ENCODE data around the gene TOP3B.
A peak's percentile ranks its signal among the peaks of the same experiment; 100 is the strongest.
"Not testable (repeated sequence)": the region's sequence is repeated elsewhere in the genome, so short reads cannot be mapped to it uniquely, and the experiment has no call there.

Gene TOP3B

GRCh38 chr22:21947040-21948014 lies 35.3 kb downstream of the TOP3B start:
- Histone ChIP-seq H3K27ac (ENCODE audit: low read depth, low read length) (peak overlapping the region; percentile 12; the same call in 1 of the 2 replicates), H3K9me3 (ENCODE audit: insufficient read depth, low read depth, low read length) (no peaks in the 10 kb centered on the region), H3K27me3 (ENCODE audit: insufficient read depth, low read length) (peaks cover 6% of the 10 kb centered on the region), H3K4me3 (ENCODE audit: low read length) (no peak overlapping the region), H3K9ac (ENCODE audit: low read depth, low read length) (peak overlapping the region; percentile 38; the same call in 1 of the 2 replicates), H3K4me1 (ENCODE audit: insufficient read depth, low read length) (peaks cover 15% of the 10 kb centered on the region), H3K36me3 (ENCODE audit: insufficient read depth, low read length) (peaks cover 12% of the 10 kb centered on the region)
- WGBS, result 73% methylated on average over 14 of the region's 16 CpGs

DNA sequence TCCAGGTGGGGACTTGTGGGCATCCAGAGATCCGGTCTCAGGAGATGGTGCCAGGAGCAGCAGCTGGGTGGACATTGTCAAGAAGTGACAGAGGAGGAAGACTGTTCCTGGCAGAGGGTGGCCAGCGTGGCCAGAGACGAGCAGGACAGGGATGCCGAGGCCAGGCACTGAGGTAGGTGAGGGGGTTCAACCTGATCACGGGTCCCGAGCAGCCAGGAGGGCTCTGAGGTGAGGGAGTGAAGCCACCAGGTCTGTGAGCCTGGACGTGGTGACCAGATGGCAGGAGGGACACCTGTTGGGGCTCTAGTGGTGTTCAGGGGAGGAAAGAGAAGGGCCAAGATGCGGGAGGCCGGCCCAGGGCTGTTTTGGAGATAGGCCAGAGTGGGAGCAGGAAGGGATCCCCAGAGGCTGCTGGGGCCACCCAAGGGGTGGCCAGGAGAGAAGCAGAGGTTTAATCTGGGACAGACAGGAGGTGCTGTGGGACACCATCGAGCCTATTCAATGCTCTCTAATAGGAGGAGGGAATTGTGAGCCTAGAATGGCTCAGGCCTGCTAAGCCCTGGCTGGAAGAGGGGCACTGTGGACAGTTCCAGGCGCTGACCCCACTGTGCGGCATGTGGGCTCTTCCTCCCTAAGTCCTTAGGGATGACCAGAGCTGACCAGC lies 36.2 kb downstream of the TOP3B start:
- Histone ChIP-seq H3K4me1 (ENCODE audit: insufficient read depth, low read length) (peaks cover 12% of the 10 kb centered on the region), H3K9ac (ENCODE audit: low read depth, low read length) (no peak overlapping the region)
- 92% methylated on average over 12 of the region's 12 CpGs for WGBS

GRCh38 chr22:21945453-21946261 lies 36.9 kb downstream of the TOP3B start:
- WGBS, result 95% methylated on average over 13 of the region's 13 CpGs
- H3K27ac ChIP-seq (ENCODE audit: low read depth, low read length), result no peak overlapping the region
- peaks cover 12% of the 10 kb centered on the region for H3K4me1 ChIP-seq (ENCODE audit: insufficient read depth, low read length)
- H3K4me3 ChIP-seq (ENCODE audit: low read length), result no peak overlapping the region
- H3K36me3 ChIP-seq (ENCODE audit: insufficient read depth, low read length), result peaks cover 12% of the 10 kb centered on the region
- no peaks in the 10 kb centered on the region for H3K9me3 ChIP-seq (ENCODE audit: insufficient read depth, low read depth, low read length)
- no peaks in the 10 kb centered on the region; the same call in 1 of the 2 replicates for H3K27me3 ChIP-seq (ENCODE audit: insufficient read depth, low read length)
- no peak overlapping the region for H3K9ac ChIP-seq (ENCODE audit: low read depth, low read length)

More for the DNA sequence above, 36.2 kb downstream of the TOP3B start:
- H3K27ac ChIP-seq (ENCODE audit: low read depth, low read length), result no peak overlapping the region
- no peak overlapping the region for H3K4me3 ChIP-seq (ENCODE audit: low read length)
- peaks cover under 1% of the 10 kb centered on the region for H3K27me3 ChIP-seq (ENCODE audit: insufficient read depth, low read length)
- H3K9me3 ChIP-seq (ENCODE audit: insufficient read depth, low read depth, low read length), result no peaks in the 10 kb centered on the region
- peaks cover 12% of the 10 kb centered on the region for H3K36me3 ChIP-seq (ENCODE audit: insufficient read depth, low read length)

GRCh38 chr22:21944871-21945270 lies 37.7 kb downstream of the TOP3B start:
- WGBS, result 96% methylated on average over 7 of the region's 7 CpGs
- Histone ChIP-seq H3K36me3 (ENCODE audit: insufficient read depth, low read length) (peaks cover 12% of the 10 kb centered on the region), H3K4me1 (ENCODE audit: insufficient read depth, low read length) (peaks cover 12% of the 10 kb centered on the region)

GRCh38 chr22:21943571-21944448 lies 38.8 kb downstream of the TOP3B start:
- peaks cover 12% of the 10 kb centered on the region for H3K4me1 ChIP-seq (ENCODE audit: insufficient read depth, low read length)
- H3K27ac ChIP-seq (ENCODE audit: low read depth, low read length), result no peak overlapping the region
- WGBS, result 91% methylated on average over 18 of the region's 18 CpGs

More at GRCh38 chr22:21944871-21945270, 37.7 kb downstream of the TOP3B start:
- Histone ChIP-seq H3K27me3 (ENCODE audit: insufficient read depth, low read length) (no peaks in the 10 kb centered on the region; the same call in 1 of the 2 replicates), H3K9ac (ENCODE audit: low read depth, low read length) (no peak overlapping the region), H3K4me3 (ENCODE audit: low read length) (no peak overlapping the region), H3K9me3 (ENCODE audit: insufficient read depth, low read depth, low read length) (no peaks in the 10 kb centered on the region), H3K27ac (ENCODE audit: low read depth, low read length) (no peak overlapping the region)

GRCh38 chr22:21942407-21943343 lies 39.9 kb downstream of the TOP3B start:
- Histone ChIP-seq H3K36me3 (ENCODE audit: insufficient read depth, low read length) (peaks cover 12% of the 10 kb centered on the region), H3K4me1 (ENCODE audit: insufficient read depth, low read length) (peaks cover 12% of the 10 kb centered on the region), H3K9me3 (ENCODE audit: insufficient read depth, low read depth, low read length) (no peaks in the 10 kb centered on the region), H3K9ac (ENCODE audit: low read depth, low read length) (no peak overlapping the region), H3K27ac (ENCODE audit: low read depth, low read length) (peak overlapping the region; percentile 37; the same call in 1 of the 2 replicates), H3K4me3 (ENCODE audit: low read length) (no peak overlapping the region), H3K27me3 (ENCODE audit: insufficient read depth, low read length) (no peaks in the 10 kb centered on the region)
- 85% methylated on average over 19 of the region's 19 CpGs for WGBS

More at GRCh38 chr22:21943571-21944448, 38.8 kb downstream of the TOP3B start:
- Histone ChIP-seq H3K27me3 (ENCODE audit: insufficient read depth, low read length) (no peaks in the 10 kb centered on the region), H3K9ac (ENCODE audit: low read depth, low read length) (no peak overlapping the region), H3K36me3 (ENCODE audit: insufficient read depth, low read length) (peaks cover 12% of the 10 kb centered on the region), H3K9me3 (ENCODE audit: insufficient read depth, low read depth, low read length) (no peaks in the 10 kb centered on the region), H3K4me3 (ENCODE audit: low read length) (no peak overlapping the region)

DNA sequence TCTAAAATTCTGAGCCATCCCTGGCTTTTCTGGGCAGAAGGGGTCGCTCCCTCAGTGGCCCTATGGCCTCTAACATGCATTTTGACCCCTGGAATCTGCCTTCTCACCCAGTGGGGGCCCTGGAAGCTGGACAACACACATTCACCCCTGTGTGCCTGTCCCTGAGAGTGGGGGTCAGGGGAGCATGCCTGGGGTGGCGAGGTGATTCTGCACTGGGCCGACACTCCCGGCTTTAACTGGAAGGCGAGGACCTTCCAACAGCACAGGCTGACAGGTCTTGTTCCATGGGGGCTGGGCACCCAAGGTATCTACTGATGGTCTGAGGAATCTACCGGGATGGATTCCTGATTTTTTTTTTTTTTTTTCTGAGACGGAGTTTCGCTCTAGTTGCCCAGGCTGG lies 40.7 kb downstream of the TOP3B start:
- Histone ChIP-seq H3K9me3 (ENCODE audit: insufficient read depth, low read depth, low read length) (no peaks in the 10 kb centered on the region), H3K27ac (ENCODE audit: low read depth, low read length) (no peak overlapping the region), H3K4me1 (ENCODE audit: insufficient read depth, low read length) (peaks cover 6% of the 10 kb centered on the region), H3K9ac (ENCODE audit: low read depth, low read length) (no peak overlapping the region), H3K4me3 (ENCODE audit: low read length) (no peak overlapping the region), H3K36me3 (ENCODE audit: insufficient read depth, low read length) (peaks cover 12% of the 10 kb centered on the region), H3K27me3 (ENCODE audit: insufficient read depth, low read length) (no peaks in the 10 kb centered on the region)
- WGBS, result 95% methylated on average over 8 of the region's 8 CpGs

GRCh38 chr22:21940521-21940920 lies 42.1 kb downstream of the TOP3B start:
- H3K9me3 ChIP-seq (ENCODE audit: insufficient read depth, low read depth, low read length), result no peaks in the 10 kb centered on the region
- H3K36me3 ChIP-seq (ENCODE audit: insufficient read depth, low read length), result peaks cover 19% of the 10 kb centered on the region
- H3K9ac ChIP-seq (ENCODE audit: low read depth, low read length), result no peak overlapping the region
- H3K27ac ChIP-seq (ENCODE audit: low read depth, low read length), result no peak overlapping the region
- 93% methylated on average over 3 of the region's 3 CpGs for WGBS
- no peaks in the 10 kb centered on the region for H3K27me3 ChIP-seq (ENCODE audit: insufficient read depth, low read length)
- H3K4me1 ChIP-seq (ENCODE audit: insufficient read depth, low read length), result peaks cover 4% of the 10 kb centered on the region; the same call in 1 of the 2 replicates
- H3K4me3 ChIP-seq (ENCODE audit: low read length), result no peak overlapping the region

- H3K9ac ChIP-seq (ENCODE audit: low read depth, low read length); H3K9me3 ChIP-seq (ENCODE audit: insufficient read depth, low read depth, low read length); H3K27ac ChIP-seq (ENCODE audit: low read depth, low read length); H3K27me3 ChIP-seq (ENCODE audit: insufficient read depth, low read length); H3K4me3 ChIP-seq (ENCODE audit: low read length); H3K4me1 ChIP-seq (ENCODE audit: insufficient read depth, low read length): not testable (repeated sequence)
- 85% methylated on average over 5 of the region's 5 CpGs for WGBS
- H3K36me3 ChIP-seq (ENCODE audit: insufficient read depth, low read length), result peaks cover 13% of the 10 kb centered on the region
These were observed 42.7 kb downstream of the TOP3B start for GRCh38 chr22:21939935-21940334.

Data from HUES64 (cell line).